H9 (cell line): ENCODE data around the gene DUSP6. TPM values are rescaled to one million over a fixed set of nuclear protein-coding genes. Genes with fewer than 3 reads are reported as not detected.

Source experiments
- DNase-seq: peaks from one replicate; pipeline ENCODE4 v3.0.0-alpha.2; 2017
- H2AFZ ChIP-seq: one replicate; pipeline ENCODE4 v1.6.1; 2013; ENCODE audit warnings: mild to moderate bottlenecking, low read length, control low read depth, moderate library complexity
- H2AK5ac ChIP-seq: 2 replicates; pipeline ENCODE4 v1.6.1; 2013; ENCODE audit warnings: low read length, control low read depth, mixed read lengths; ENCODE audit not compliant: insufficient read length
- H2BK120ac ChIP-seq: one replicate; pipeline ENCODE4 v1.6.1; 2013; ENCODE audit warnings: low read depth, mild to moderate bottlenecking, low read length, control low read depth, inconsistent platforms; ENCODE audit not compliant: poor library complexity, severe bottlenecking
- H2BK12ac ChIP-seq: 2 replicates; pipeline ENCODE4 v1.6.1; 2013; ENCODE audit warnings: low read length, control low read depth, mixed read lengths, low read depth; ENCODE audit not compliant: insufficient read length
- H2BK15ac ChIP-seq: 2 replicates; pipeline ENCODE4 v1.6.1; 2013; ENCODE audit warnings: low read depth, low read length, control low read depth
- H2BK20ac ChIP-seq: one replicate; pipeline ENCODE4 v1.6.1; 2013; ENCODE audit warnings: low read depth, mild to moderate bottlenecking, low read length, control low read depth, inconsistent platforms; ENCODE audit not compliant: poor library complexity, severe bottlenecking
- H2BK5ac ChIP-seq: 2 replicates; pipeline ENCODE4 v1.6.1; 2013; ENCODE audit warnings: low read length, control low read depth, mixed read lengths; ENCODE audit not compliant: insufficient read length
- H3K14ac ChIP-seq: 2 replicates; pipeline ENCODE4 v1.6.1; 2013; ENCODE audit warnings: low read length, control low read depth; ENCODE audit not compliant: insufficient read depth
- H3K18ac ChIP-seq: 2 replicates; pipeline ENCODE4 v1.6.1; 2013; ENCODE audit warnings: low read depth, mild to moderate bottlenecking, mixed read lengths, low read length, control low read depth; ENCODE audit not compliant: insufficient read length
- H3K23ac ChIP-seq: 2 replicates; pipeline ENCODE4 v1.6.1; 2013; ENCODE audit warnings: low read length, control low read depth, mixed read lengths, low read depth; ENCODE audit not compliant: insufficient read length
- H3K23me2 ChIP-seq: 2 replicates; pipeline ENCODE4 v1.6.1; 2013; ENCODE audit warnings: low read depth, mild to moderate bottlenecking, mixed read lengths, low read length, control low read depth; ENCODE audit not compliant: insufficient read length, poor library complexity, severe bottlenecking
- H3K27ac ChIP-seq: 2 replicates; pipeline ENCODE4 v1.5.1; 2013; ENCODE audit warnings: low read length, control low read depth, mixed read lengths, low read depth; ENCODE audit not compliant: insufficient read length
- H3K27me3 ChIP-seq: 2 replicates; pipeline ENCODE4 v1.6.1; 2013; ENCODE audit warnings: low read length, control low read depth, inconsistent platforms; ENCODE audit not compliant: insufficient read depth
- H3K4ac ChIP-seq: 2 replicates; pipeline ENCODE4 v1.6.1; 2013; ENCODE audit warnings: low read depth, mild to moderate bottlenecking, control low read depth, inconsistent platforms, low read length, moderate library complexity
- H3K4me1 ChIP-seq: 2 replicates; pipeline ENCODE4 v1.6.1; 2013; ENCODE audit warnings: low read length, control low read depth, inconsistent platforms; ENCODE audit not compliant: insufficient read depth
- H3K4me2 ChIP-seq: 2 replicates; pipeline ENCODE4 v1.6.1; 2013; ENCODE audit warnings: low read length, control low read depth, mixed read lengths; ENCODE audit not compliant: insufficient read length, insufficient read depth
- H3K56ac ChIP-seq: 2 replicates; pipeline ENCODE4 v1.6.1; 2013; ENCODE audit warnings: low read depth, mild to moderate bottlenecking, mixed read lengths, low read length, control low read depth; ENCODE audit not compliant: insufficient read length
- H3K79me1 ChIP-seq: 2 replicates; pipeline ENCODE4 v1.6.1; 2013; ENCODE audit warnings: low read depth, mild to moderate bottlenecking, moderate library complexity, low read length, control low read depth, inconsistent platforms; ENCODE audit not compliant: insufficient read depth, poor library complexity, severe bottlenecking
- H3K79me2 ChIP-seq: 2 replicates; pipeline ENCODE4 v1.6.1; 2013; ENCODE audit warnings: low read length, control low read depth, inconsistent platforms; ENCODE audit not compliant: insufficient read depth
- H3K9ac ChIP-seq: 2 replicates; pipeline ENCODE4 v1.6.1; 2013; ENCODE audit warnings: low read length, control low read depth, mixed read lengths; ENCODE audit not compliant: insufficient read length; ENCODE audit errors: extremely low read depth
- H3K9me3 ChIP-seq: one replicate; pipeline ENCODE4 v1.6.1; 2013; ENCODE audit warnings: low read depth, low read length, inconsistent platforms; ENCODE audit not compliant: control insufficient read depth
- H3T11ph ChIP-seq: one replicate; pipeline ENCODE4 v1.6.1; 2013; ENCODE audit warnings: mild to moderate bottlenecking, low read length, control low read depth, inconsistent platforms
- H4K20me1 ChIP-seq: one replicate; pipeline ENCODE4 v1.6.1; 2013; ENCODE audit not compliant: control insufficient read depth, insufficient read length, insufficient read depth
- H4K5ac ChIP-seq: 2 replicates; pipeline ENCODE4 v1.6.1; 2013; ENCODE audit warnings: low read depth, mild to moderate bottlenecking, mixed read lengths, low read length, control low read depth; ENCODE audit not compliant: insufficient read length
- H4K8ac ChIP-seq: replicated peaks from 2 replicates; pipeline ENCODE4 v1.6.1; 2013; ENCODE audit warnings: low read length, control low read depth, mixed read lengths, low read depth; ENCODE audit not compliant: insufficient read length
- H4K91ac ChIP-seq: 2 replicates; pipeline ENCODE4 v1.6.1; 2013; ENCODE audit warnings: low read depth, mild to moderate bottlenecking, moderate library complexity, mixed read lengths, low read length, control low read depth; ENCODE audit not compliant: insufficient read length
- H3K27ac Mint-ChIP-seq, 3 experiments: 2 replicates in 2 of 3; 3 replicates in 1 of 3; pipeline ENCODE4 v1.8.0; 2020 to 2021; ENCODE audit warnings: mixed read lengths in 3 of 3, mild to moderate bottlenecking in 1 of 3, moderate library complexity in 1 of 3
- H3K27me3 Mint-ChIP-seq: 2 replicates; pipeline ENCODE4 v1.8.0; 2021; ENCODE audit warnings: low read depth, mild to moderate bottlenecking, moderate library complexity, mixed read lengths
- H3K36me3 Mint-ChIP-seq, 3 experiments: 2 replicates in 2 of 3; 3 replicates in 1 of 3; pipeline ENCODE4 v1.8.0; 2020 to 2021; ENCODE audit warnings: low read depth in 3 of 3, mixed read lengths in 3 of 3; ENCODE audit not compliant: insufficient read depth in 1 of 3
- H3K4me1 Mint-ChIP-seq, 2 experiments: 2 replicates each; pipeline ENCODE4 v1.8.0; 2020; ENCODE audit warnings: mixed read lengths in 2 of 2
- H3K4me3 Mint-ChIP-seq, 2 experiments: 2 replicates in 1 of 2; 3 replicates in 1 of 2; pipeline ENCODE4 v1.8.0; 2020 to 2021; ENCODE audit warnings: mild to moderate bottlenecking in 2 of 2, mixed read lengths in 2 of 2, moderate library complexity in 1 of 2
- H3K9me3 Mint-ChIP-seq, 2 experiments: 2 replicates in 1 of 2; 3 replicates in 1 of 2; pipeline ENCODE4 v1.8.0; 2020; ENCODE audit warnings: mild to moderate bottlenecking in 2 of 2, mixed read lengths in 2 of 2, moderate library complexity in 1 of 2
- WGBS: extraction: QIAGEN DNeasy Blood & Tissue Kit; methylation state at CpG from one replicate; pipeline ENCODE4 v1.1.7; 2013; ENCODE audit warnings: missing lambda C conversion rate, low lambda C conversion rate, mixed read lengths; ENCODE audit not compliant: insufficient read length; ENCODE audit errors: extremely low coverage; 5-methylcytosine and 5-hydroxymethylcytosine counted together
- total RNA-seq: library from RNA; stranded (reverse); gene quantifications from 2 replicates; pipeline ENCODE4 v1.2.1, GENCODE V29; 2021
- TF ChIP-seq, protein P1 (sequence below): fragments of 200-600 bp; sonication (generic); conservative IDR thresholded peaks from 3 replicates; pipeline ENCODE4 v1.8.0; 2021; ENCODE audit warnings: antibody characterized with exemption, mild to moderate bottlenecking

DUSP6 gene
- total RNA-seq, 1 experiment from 2014 or later, result 35.3 TPM

DNA sequence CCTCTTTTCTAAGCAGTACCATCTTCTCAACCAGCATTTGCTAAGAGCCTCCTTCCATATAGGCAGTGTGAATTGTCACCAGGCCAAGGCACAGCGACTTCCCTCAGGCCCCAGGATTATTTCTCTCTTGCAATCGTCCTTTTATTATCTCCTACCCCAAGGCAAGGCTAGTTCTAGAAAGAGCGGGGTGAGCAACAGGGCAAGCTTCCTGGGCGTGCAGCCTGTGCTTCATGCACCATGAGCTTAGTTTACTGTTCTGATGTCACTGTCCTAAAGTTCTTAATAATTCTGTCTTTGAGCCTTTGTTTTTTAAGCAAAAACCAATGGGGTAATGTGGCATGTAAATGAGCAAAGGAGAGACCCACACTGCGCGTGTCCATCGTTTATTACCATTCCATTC, 27.9 kb downstream of the DUSP6 start:
- H3K36me3 Mint-ChIP-seq, result no peaks in the 10 kb centered on the region
- H3K9me3 Mint-ChIP-seq, result no peaks in the 10 kb centered on the region
- Histone ChIP-seq H3K23ac (no peak overlapping the region), H2BK12ac (no peak overlapping the region), H3K23me2 (no peaks in the 10 kb centered on the region), H2BK120ac (no peak overlapping the region), H3K79me2 (no peaks in the 10 kb centered on the region), H3K27me3 (no peaks in the 10 kb centered on the region), H4K5ac (no peak overlapping the region), H4K20me1 (no peaks in the 10 kb centered on the region), H3K9ac (no peak overlapping the region), H3K4ac (no peak overlapping the region), H3K14ac (no peak overlapping the region), H2AK5ac (no peak overlapping the region), H2AFZ (no peak overlapping the region), H4K8ac (no peak overlapping the region), H3K79me1 (no peaks in the 10 kb centered on the region), H3T11ph (no peak overlapping the region), H3K4me2 (no peak overlapping the region), H2BK15ac (no peak overlapping the region), H2BK5ac (no peak overlapping the region), H3K9me3 (no peaks in the 10 kb centered on the region), H3K56ac (no peak overlapping the region), H3K18ac (no peak overlapping the region), H3K4me1 (no peaks in the 10 kb centered on the region; the same call in 1 of the 2 replicates), H4K91ac (no peak overlapping the region), H3K27ac (no peak overlapping the region), H2BK20ac (no peak overlapping the region)
- TF ChIP-seq, protein P1, sequence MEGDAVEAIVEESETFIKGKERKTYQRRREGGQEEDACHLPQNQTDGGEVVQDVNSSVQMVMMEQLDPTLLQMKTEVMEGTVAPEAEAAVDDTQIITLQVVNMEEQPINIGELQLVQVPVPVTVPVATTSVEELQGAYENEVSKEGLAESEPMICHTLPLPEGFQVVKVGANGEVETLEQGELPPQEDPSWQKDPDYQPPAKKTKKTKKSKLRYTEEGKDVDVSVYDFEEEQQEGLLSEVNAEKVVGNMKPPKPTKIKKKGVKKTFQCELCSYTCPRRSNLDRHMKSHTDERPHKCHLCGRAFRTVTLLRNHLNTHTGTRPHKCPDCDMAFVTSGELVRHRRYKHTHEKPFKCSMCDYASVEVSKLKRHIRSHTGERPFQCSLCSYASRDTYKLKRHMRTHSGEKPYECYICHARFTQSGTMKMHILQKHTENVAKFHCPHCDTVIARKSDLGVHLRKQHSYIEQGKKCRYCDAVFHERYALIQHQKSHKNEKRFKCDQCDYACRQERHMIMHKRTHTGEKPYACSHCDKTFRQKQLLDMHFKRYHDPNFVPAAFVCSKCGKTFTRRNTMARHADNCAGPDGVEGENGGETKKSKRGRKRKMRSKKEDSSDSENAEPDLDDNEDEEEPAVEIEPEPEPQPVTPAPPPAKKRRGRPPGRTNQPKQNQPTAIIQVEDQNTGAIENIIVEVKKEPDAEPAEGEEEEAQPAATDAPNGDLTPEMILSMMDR, result no peak
- H3K27ac Mint-ChIP-seq, result no peak overlapping the region
- WGBS, result no CpG with 5 or more reads among the region's 7 CpGs
- no peak overlapping the region for H3K4me3 Mint-ChIP-seq
- H3K27me3 Mint-ChIP-seq, result peaks cover 8% of the 10 kb centered on the region
- peaks cover 11 to 15% of the 10 kb centered on the region in 2 experiments for H3K4me1 Mint-ChIP-seq
- DNase-seq, result no peak
